GM12801 (cell line): ENCODE results near the gene TTLL5.

Experiments
- CTCF ChIP-seq: IDR thresholded peaks from one replicate; pipeline ENCODE4 v1.5.1; 2011; ENCODE audit warnings: control low read depth; ENCODE audit not compliant: insufficient read length; ENCODE audit errors: extremely low read depth

TTLL5 gene

GRCh38 chr14:75906228-75906627 lies 245.2 kb downstream of the TTLL5 start:
- no peak for TF ChIP-seq CTCF

- TF ChIP-seq CTCF, result no peak
Observed at GRCh38 chr14:75906680-75907280, 245.7 kb downstream of the TTLL5 start.

GRCh38 chr14:75907756-75908359 lies 246.8 kb downstream of the TTLL5 start:
- TF ChIP-seq CTCF, result no peak

- no peak for TF ChIP-seq CTCF
Observed at GRCh38 chr14:75909630-75910029, 248.6 kb downstream of the TTLL5 start.

GRCh38 chr14:75910048-75910447 lies 249.0 kb downstream of the TTLL5 start:
- TF ChIP-seq CTCF, result no peak

GRCh38 chr14:75911883-75912282 lies 250.8 kb downstream of the TTLL5 start:
- TF ChIP-seq CTCF, result no peak

- no peak for TF ChIP-seq CTCF
Observed at GRCh38 chr14:75913183-75913582, 252.1 kb downstream of the TTLL5 start.
